NCI-H82 treated with DMSO at 0.1 percent for 48 hours (cell line): Measurements from ENCODE around the gene FRMD4B.
"Not testable (repeated sequence)": the region's sequence is repeated elsewhere in the genome, so short reads cannot be mapped to it uniquely, and the experiment has no call there.

Experiments used
- DNase-seq: peaks from one replicate; lab custom pipeline; 2025; ENCODE audit not compliant: unreplicated experiment; lab: John Stamatoyannopoulos, UW

The FRMD4B gene

GRCh38 chr3:69251078-69251805 lies 134.6 kb downstream of the FRMD4B start:
- no peak for DNase-seq

- peak; percentile 10 for DNase-seq
Measured at GRCh38 chr3:69250014-69250413, 135.9 kb downstream of the FRMD4B start.

GRCh38 chr3:69249001-69249400 lies 136.9 kb downstream of the FRMD4B start:
- DNase-seq, result no peak

GRCh38 chr3:69248436-69248835 lies 137.5 kb downstream of the FRMD4B start:
- DNase-seq, result peak; percentile 31

GRCh38 chr3:69246612-69247011 lies 139.3 kb downstream of the FRMD4B start:
- DNase-seq, result no peak

- no peak for DNase-seq
Measured at GRCh38 chr3:69244039-69244438, 141.8 kb downstream of the FRMD4B start.

GRCh38 chr3:69241769-69242168 lies 144.1 kb downstream of the FRMD4B start:
- DNase-seq, result no peak

- no peak for DNase-seq
Measured at GRCh38 chr3:69240651-69241568, 145.0 kb downstream of the FRMD4B start.

- DNase-seq, result no peak
Measured at GRCh38 chr3:69239063-69239462, 146.8 kb downstream of the FRMD4B start.

GRCh38 chr3:69236812-69237707 lies 148.8 kb downstream of the FRMD4B start:
- no peak for DNase-seq

- DNase-seq, result no peak
Measured at GRCh38 chr3:69235882-69236281, 150.0 kb downstream of the FRMD4B start.

- DNase-seq, result not testable (repeated sequence)
Measured at GRCh38 chr3:69235227-69235626, 150.7 kb downstream of the FRMD4B start.

GRCh38 chr3:69232482-69232881 lies 153.4 kb downstream of the FRMD4B start:
- DNase-seq, result no peak

GRCh38 chr3:69231929-69232440 lies 153.9 kb downstream of the FRMD4B start:
- no peak for DNase-seq

- no peak for DNase-seq
Measured at GRCh38 chr3:69226071-69226470, 159.8 kb downstream of the FRMD4B start.

GRCh38 chr3:69219101-69219708 lies 166.7 kb downstream of the FRMD4B start:
- DNase-seq, result no peak

- DNase-seq, result no peak
Measured at GRCh38 chr3:69218079-69218478, 167.8 kb downstream of the FRMD4B start.

- DNase-seq, result no peak
Measured at GRCh38 chr3:69216981-69217380, 168.9 kb downstream of the FRMD4B start.

GRCh38 chr3:69214241-69214640 lies 171.6 kb downstream of the FRMD4B start:
- DNase-seq, result no peak

- no peak for DNase-seq
Measured at GRCh38 chr3:69212411-69213160, 173.3 kb downstream of the FRMD4B start.
